Heart left ventricle (tissue), 16 donors: ENCODE measurements around the gene NEMF. TPM values are rescaled to one million over a fixed set of nuclear protein-coding genes. Genes with fewer than 3 reads are reported as not detected.

ENCODE experiments used
- ATAC-seq, 4 donors: fragments of 200-7000 bp; cut with Tn5 transposase; one replicate each; pipeline ENCODE4 v1.9.1; 2020 to 2022; ENCODE audit warnings: moderate library complexity in 4 of 4, mild to moderate bottlenecking in 3 of 4, moderate number of reproducible peaks in 1 of 4
- DNase-seq, 5 donors: peaks; one replicate each; pipeline ENCODE4 v3.0.0-alpha.2; 2020
- H3K27ac ChIP-seq, 12 donors: fragments of 200-600 bp; sonication (generic) in 4 of 12; one replicate each; pipeline versions ENCODE4 v1.5.0 to v1.8.0; 2016 to 2022; ENCODE audit warnings: mild to moderate bottlenecking in 2 of 12
- H3K27me3 ChIP-seq, 9 donors: fragments of 200-600 bp; sonication (generic) in 2 of 9; one replicate each; pipeline versions ENCODE4 v1.5.1 to v1.8.0; 2016 to 2022; ENCODE audit warnings: mild to moderate bottlenecking in 3 of 9
- H3K36me3 ChIP-seq, 9 donors: fragments of 200-600 bp; sonication (generic) in 2 of 9; one replicate each; pipeline versions ENCODE4 v1.5.0 to v1.8.0; 2018 to 2022; ENCODE audit warnings: mild to moderate bottlenecking in 2 of 9
- H3K4me1 ChIP-seq, 12 donors: fragments of 200-600 bp; sonication (generic) in 4 of 12; one replicate each; pipeline versions ENCODE4 v1.5.0 to v1.8.0; 2016 to 2022; ENCODE audit warnings: mild to moderate bottlenecking in 3 of 12
- H3K4me3 ChIP-seq, 12 donors: fragments of 200-600 bp; sonication (generic) in 4 of 12; one replicate each; pipeline versions ENCODE4 v1.5.0 to v1.8.0; 2017 to 2022; ENCODE audit warnings: mild to moderate bottlenecking in 9 of 12, moderate library complexity in 4 of 12
- H3K9me3 ChIP-seq, 12 donors: fragments of 200-600 bp; sonication (generic) in 4 of 12; one replicate each; pipeline versions ENCODE4 v1.5.0 to v1.8.0; 2016 to 2022; ENCODE audit warnings: mild to moderate bottlenecking in 1 of 12
- CTCF ChIP-seq, 12 donors: fragments of 200-600 bp; sonication (generic) in 4 of 12; IDR thresholded peaks; one replicate each; pipeline versions ENCODE4 v1.5.0 to v1.8.0; 2018 to 2022; ENCODE audit warnings: antibody characterized with exemption in 12 of 12, mild to moderate bottlenecking in 5 of 12
- POLR2A ChIP-seq, 2 donors: fragments of 450-650 bp; IDR thresholded peaks; one replicate each; pipeline ENCODE4 v1.6.1; 2017; ENCODE audit warnings: antibody characterized with exemption in 2 of 2, mild to moderate bottlenecking in 2 of 2, moderate library complexity in 2 of 2
- WGBS, 4 donors: extraction: QIAGEN DNeasy Blood & Tissue Kit in 2 of 4; methylation state at CpG; one replicate each; pipeline versions ENCODE4 v1.1.5 to v1.1.7; 2013 to 2018; 5-methylcytosine and 5-hydroxymethylcytosine counted together
- intact Hi-C, 10 donors: fragments of 100-400 bp; cut with DNase I; formaldehyde crosslinking; loops; one replicate each; pipeline versions ENCODE4 v1.11.1 to v1.14.2; 2022
- polyA plus RNA-seq, 2 donors: library from polyadenylated mRNA; stranded (reverse); fragments of 200-250 nt; gene quantifications; one replicate each; pipeline ENCODE4 v1.2.3, GENCODE V29; 2013
- total RNA-seq, 9 donors: library from RNA; depleted of rRNA in 2 of 9; stranded (reverse); fragments of >200 nt in 2 of 9; fragmentation: NEBNext Ultra II Directional in 3 of 9; extraction: Animal tissue kit (Norgen Biotek cat#: 25700) in 3 of 9; gene quantifications; one replicate each; pipeline versions ENCODE4 v1.1.0 to v1.2.4, GENCODE V29; 2016 to 2023
- donor health status: ischemic (EF 13 %, LVEDD 7.1; RV severe dilation, severe dysfunction).
- donor health status: healthy with polysubstance abuse.
- donor health status: DM: no; HTN: yes; CAD: no.
- donor health status: DM: no; HTN: no; CAD: no.
- donor health status: ischemic (EF 25% LVEDD 6.9; RV normal size, moderate dysfunction).
- donor health status: ischemic (EF 25% LVEDD 5.7; RV mildly dilated, moderate dysfunction).
- donor health status: healthy.
- donor health status: DM: yes; HTN: yes; CAD: no.
- donor health status: ischemic (EF 35%, LVEDD 5.7; RV mildly dilated, moderate dysfunction).
- donor health status: nonischemic (EF 11% LVEDD 7.7; RV severe dilation, severe dysfunction).
- donor health status: DM: yes; HTN: yes; CAD: no.
- donor health status: PGD.
- donor health status: ischemic (EF 29% LVEDD 5.4; RV normal size, mild dysfunction).
- donor health status: nonischemic (EF 23%, LVEDD 6.1; RV moderate dilation, normal function).

The NEMF gene
- total and polyA plus RNA-seq, 11 donors: 26.7 to 69.7 (median 48.3) TPM

GRCh38 chr14:49767270-49767570 is 85.4 kb downstream of the NEMF start:
- 0% methylated on average over 9 of the region's 9 CpGs for WGBS, 4 donors
- Histone ChIP-seq H3K4me1 (peaks cover 0 to 37% (median 23%) of the 10 kb centered on the region in 12 donors), H3K36me3 (peaks cover 0 to 11% (median 6%) of the 10 kb centered on the region in 9 donors), H3K27ac (peak overlapping the region; percentile 91 to 99 (median 99)), H3K9me3 (no peaks in the 10 kb centered on the region), H3K27me3 (no peaks in the 10 kb centered on the region), H3K4me3 (peak overlapping the region; percentile 59 to 100 (median 95))
- intact Hi-C loops: loop anchor here in 8 of 10 donors (1.0 to 10.0 kb wide), 7 partner anchors 72 to 135 kb away; partner anchors contain the start of genes DNAAF2 (in 5 of the 8) and KLHDC1 (in 3 of the 8)
- DNase-seq (no peak), ATAC-seq (no peak)
- no peak for TF ChIP-seq CTCF (IDR thresholded peaks at IDR 0.05)
- TF ChIP-seq POLR2A (IDR thresholded peaks at IDR 0.05): no peak

- no peak for DNase-seq
- TF ChIP-seq POLR2A (IDR thresholded peaks at IDR 0.05) (no peak), CTCF (IDR thresholded peaks at IDR 0.05) (no peak)
- peak overlapping the region in 11 of 12 donors; percentile 59 to 100 (median 94) for H3K4me3 ChIP-seq
- H3K27me3 ChIP-seq: no peaks in the 10 kb centered on the region
- WGBS, 4 donors: 86 to 89% (median 88%) methylated on average over 10 of the region's 10 CpGs
- H3K36me3 ChIP-seq: peaks cover 0 to 7% (median 4%) of the 10 kb centered on the region in 9 donors
- H3K27ac ChIP-seq: peak overlapping the region; percentile 91 to 99 (median 99)
- peaks cover 0 to 34% (median 23%) of the 10 kb centered on the region in 12 donors for H3K4me1 ChIP-seq
- intact Hi-C loops: loop anchor here in 8 of 10 donors (1.0 to 10.0 kb wide), 7 partner anchors 72 to 135 kb away; partner anchors contain the start of genes DNAAF2 (in 5 of the 8) and KLHDC1 (in 3 of the 8)
- no peak for ATAC-seq
- H3K9me3 ChIP-seq: no peaks in the 10 kb centered on the region
Measured at GRCh38 chr14:49766839-49767238, 85.7 kb downstream of the NEMF start.

- 79 to 84% (median 81%) methylated on average over 6 of the region's 6 CpGs for WGBS, 4 donors
- H3K36me3 ChIP-seq: no peaks in the 10 kb centered on the region
- TF ChIP-seq CTCF (IDR thresholded peaks at IDR 0.05): no peak
Measured at GRCh38 chr14:49761839-49762551, 90.6 kb downstream of the NEMF start.

GRCh38 chr14:49755378-49755777 is 97.2 kb downstream of the NEMF start:
- intact Hi-C loops: no loop called here
- Histone ChIP-seq H3K27ac (no peak overlapping the region), H3K36me3 (peaks cover 0 to 30% (median 13%) of the 10 kb centered on the region in 9 donors), H3K4me3 (no peak overlapping the region), H3K4me1 (no peaks in the 10 kb centered on the region), H3K9me3 (no peaks in the 10 kb centered on the region), H3K27me3 (no peaks in the 10 kb centered on the region)
- WGBS, 4 donors: 80 to 85% (median 83%) methylated on average over 3 of the region's 3 CpGs
- no peak for ATAC-seq
- DNase-seq: no peak
- no peak for TF ChIP-seq CTCF (IDR thresholded peaks at IDR 0.05)
- no peak for TF ChIP-seq POLR2A (IDR thresholded peaks at IDR 0.05)

More at GRCh38 chr14:49761839-49762551, 90.6 kb downstream of the NEMF start:
- Histone ChIP-seq H3K4me3 (no peak overlapping the region), H3K27me3 (no peaks in the 10 kb centered on the region), H3K9me3 (no peaks in the 10 kb centered on the region), H3K27ac (no peak overlapping the region), H3K4me1 (peaks cover 0 to 5% (median 0%) of the 10 kb centered on the region in 12 donors)
- ATAC-seq: no peak
- intact Hi-C loops: loop anchor here in 2 of 10 donors (10.0 kb wide), 2 partner anchors 67 to 127 kb away; partner anchors contain the start of genes DNAAF2 (in 2 of the 2) and KLHDC1 (in 1 of the 2)
- no peak for DNase-seq
